A549 (cell line): Measurements from ENCODE around the gene STPG2. TPM values are rescaled to one million over a fixed set of nuclear protein-coding genes. Genes with fewer than 3 reads are reported as not detected.

Experiments used
- ATAC-seq, 2 experiments: fragments of 200-7000 bp in 1 of 2; fragments of >200 bp in 1 of 2; cut with Nextera tagmentation in 1 of 2; cut with Tn5 transposase in 1 of 2; 3 replicates each; pipeline versions ENCODE4 v1.8.0 to v1.9.1; 2018 to 2020; ENCODE audit warnings: mild to moderate bottlenecking in 1 of 2, moderate library complexity in 1 of 2
- CTCF ChIA-PET: fragments of 300-600 bp; sonication (Branson Sonifier 250); formaldehyde crosslinking; extraction: SDS; loops from one replicate; lab custom pipeline; 2021; ENCODE audit warnings: antibody characterized with exemption, inconsistent platforms; lab: Yijun Ruan, JAX
- POLR2A ChIA-PET: fragments of 350-600 bp; formaldehyde crosslinking; extraction: SDS; loops from one replicate; lab custom pipeline; 2021; ENCODE audit warnings: antibody characterized with exemption, inconsistent platforms; lab: Yijun Ruan, JAX
- DNase-seq, 2 experiments: peaks; one replicate each; pipeline versions ENCODE4 v3.0.0 to v3.0.0-alpha.2; 2011 to 2016; ENCODE audit warnings: low read depth in 1 of 2, low spot score in 1 of 2
- FAIRE-seq: peaks from 2 replicates; lab custom pipeline; 2011; peaks lifted over from hg19 to GRCh38; lab: Jason Lieb, UNC
- H3K27ac ChIP-seq, 2 experiments: fragments of >200 bp; sonication (Bioruptor Twin); formaldehyde crosslinking; 3 replicates each; pipeline ENCODE4 v1.5.1; 2016 to 2017
- H3K4me1 ChIP-seq: fragments of >200 bp; sonication (Bioruptor Twin); formaldehyde crosslinking; 3 replicates; pipeline ENCODE4 v1.6.1; 2016
- H3K4me2 ChIP-seq: fragments of >200 bp; sonication (Bioruptor Twin); formaldehyde crosslinking; 3 replicates; pipeline ENCODE4 v1.6.1; 2016
- H3K4me3 ChIP-seq: fragments of >200 bp; sonication (Bioruptor Twin); formaldehyde crosslinking; 3 replicates; pipeline ENCODE4 v1.5.1; 2016
- H3K9me3 ChIP-seq: fragments of >200 bp; sonication (Bioruptor Twin); formaldehyde crosslinking; 3 replicates; pipeline ENCODE4 v1.6.1; 2016
- CHD2 ChIP-seq: fragments of 150-350 bp; IDR thresholded peaks from 2 replicates; pipeline ENCODE4 v1.6.1; 2014; ENCODE audit warnings: low read length; ENCODE audit not compliant: partially characterized antibody
- ESRRA ChIP-seq: fragments of 150-350 bp; IDR thresholded peaks from 2 replicates; pipeline ENCODE4 v1.6.1; 2014; ENCODE audit warnings: mild to moderate bottlenecking, low read length, borderline replicate concordance
- FOSL2 ChIP-seq, 2 experiments: fragments of 450-650 bp in 1 of 2; fragments of >200 bp in 1 of 2; sonication (Bioruptor Twin) in 1 of 2; formaldehyde crosslinking; IDR thresholded peaks; 2 replicates each; pipeline versions ENCODE4 v1.5.0 to v1.6.1; 2016 to 2020; ENCODE audit warnings: mild to moderate bottlenecking in 1 of 2, moderate library complexity in 1 of 2
- GATA3 ChIP-seq: IDR thresholded peaks from 2 replicates; pipeline ENCODE4 v1.6.1; 2012; ENCODE audit warnings: borderline replicate concordance
- HDAC2 ChIP-seq: fragments of 200-600 bp; sonication (generic); IDR thresholded peaks from 2 replicates; pipeline ENCODE4 v1.6.1; 2016
- HOXB13 ChIP-seq: fragments of 250-450 bp; sonication (Bioruptor Pico); IDR thresholded peaks from 2 replicates; pipeline ENCODE4 v1.5.0; 2020; ENCODE audit warnings: low read depth, mild to moderate bottlenecking, moderate library complexity
- JUN ChIP-seq, 2 experiments: fragments of >200 bp; sonication (Bioruptor Twin); formaldehyde crosslinking; IDR thresholded peaks; 2 replicates in 1 of 2; 3 replicates in 1 of 2; pipeline ENCODE4 v1.6.1; 2016 to 2017
- MAFK ChIP-seq: fragments of 450-650 bp; IDR thresholded peaks from 2 replicates; pipeline ENCODE4 v1.6.1; 2014; ENCODE audit not compliant: partially characterized antibody
- NFE2L2 ChIP-seq: fragments of 150-350 bp; conservative IDR thresholded peaks from 2 replicates; pipeline ENCODE4 v1.6.1; 2014; ENCODE audit warnings: low read length
- PHF8 ChIP-seq: fragments of 200-600 bp; sonication (generic); IDR thresholded peaks from 2 replicates; pipeline ENCODE4 v1.6.1; 2016; ENCODE audit warnings: low read depth, mild to moderate bottlenecking, antibody characterized with exemption, moderate library complexity, borderline replicate concordance
- RNF2 ChIP-seq: fragments of 200-600 bp; sonication (generic); IDR thresholded peaks from 2 replicates; pipeline ENCODE4 v1.6.1; 2016; ENCODE audit warnings: low read depth, mild to moderate bottlenecking, antibody characterized with exemption, moderate library complexity, borderline replicate concordance
- ZC3H11A ChIP-seq: fragments of 450-650 bp; IDR thresholded peaks from 2 replicates; pipeline ENCODE4 v1.6.1; 2014; ENCODE audit warnings: antibody characterized with exemption, mild to moderate bottlenecking
- ZSCAN20 ChIP-seq: fragments of 250-450 bp; sonication (Bioruptor Pico); IDR thresholded peaks from 2 replicates; pipeline ENCODE4 v1.8.0; 2022; ENCODE audit warnings: mild to moderate bottlenecking, moderate library complexity
- WGBS: methylation state at CpG from one replicate; pipeline ENCODE4 v1.1.6; 2017; ENCODE audit errors: missing lambda C conversion rate; 5-methylcytosine and 5-hydroxymethylcytosine counted together
- polyA plus RNA-seq, 4 experiments: library from polyadenylated mRNA; depleted of rRNA in 3 of 4; stranded (reverse); fragments of >200 nt; fragmentation: RNase III in 1 of 4; extraction: RNeasy Plus Mini Kit Qiagen cat#74134 plus additional on column Dnase treatment in 1 of 4; gene quantifications; 2 replicates in 3 of 4; 3 replicates in 1 of 4; pipeline ENCODE4 v1.2.3, GENCODE V29; 2011 to 2017
- TF ChIP-seq, protein P1 (sequence below): fragments of >200 bp; sonication (Bioruptor Twin); formaldehyde crosslinking; IDR thresholded peaks from 3 replicates; pipeline ENCODE4 v1.6.1; 2016
- TF ChIP-seq, protein P2 (sequence below): fragments of 450-650 bp; IDR thresholded peaks from 2 replicates; pipeline ENCODE4 v1.6.1; 2014; ENCODE audit warnings: antibody characterized with exemption
- TF ChIP-seq, protein P3 (sequence below): fragments of 150-350 bp; IDR thresholded peaks from 2 replicates; pipeline ENCODE4 v1.6.1; 2014; ENCODE audit warnings: low read depth, mild to moderate bottlenecking, low read length
- TF ChIP-seq, protein P4 (sequence below): IDR thresholded peaks from 2 replicates; pipeline ENCODE4 v1.6.1; 2012
- TF ChIP-seq, protein P5 (sequence below): fragments of 250-450 bp; sonication (Bioruptor Pico); IDR thresholded peaks from 2 replicates; pipeline ENCODE4 v1.5.0; 2020; ENCODE audit warnings: low read depth, mild to moderate bottlenecking, moderate library complexity
- TF ChIP-seq, protein P6 (sequence below): IDR thresholded peaks from 2 replicates; pipeline ENCODE4 v1.6.1; 2012; ENCODE audit warnings: low read depth, borderline replicate concordance

Gene STPG2
- polyA plus RNA-seq, 2 of the 4 experiments (the other 2 are of a cell fraction), result 0.05 TPM; not detected in 1

DNA sequence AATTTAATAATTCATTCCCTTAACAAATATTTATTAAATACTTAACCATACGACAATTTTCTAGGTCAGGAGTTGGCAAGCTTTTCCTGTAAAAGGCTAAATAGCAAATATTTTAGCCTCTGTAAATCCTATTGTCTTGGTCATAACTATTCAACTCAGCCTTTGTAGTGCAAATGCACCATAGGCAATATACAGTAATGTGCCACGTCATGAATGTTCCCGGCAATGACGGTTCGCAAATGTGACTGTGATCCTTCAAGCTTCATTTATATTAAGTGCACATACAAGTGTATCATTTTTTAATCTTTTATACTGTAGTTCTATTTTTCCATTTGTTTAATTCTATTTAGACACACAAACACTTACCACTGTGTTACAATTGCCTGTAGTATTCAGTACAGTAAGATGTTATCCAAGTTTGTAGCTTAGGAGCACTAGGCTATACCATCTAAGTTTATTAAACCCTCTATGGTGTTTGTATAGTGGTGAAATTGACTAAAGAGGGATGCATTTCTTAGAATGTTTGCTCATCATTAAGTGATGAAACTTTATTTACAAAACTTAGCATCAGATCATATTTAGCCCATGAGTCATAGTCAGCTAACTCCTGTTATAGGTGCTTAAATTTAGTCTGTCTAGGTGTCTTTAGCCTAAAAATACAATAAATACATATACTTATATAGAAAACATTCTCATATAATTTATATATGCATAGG lies 553.6 kb downstream of the STPG2 start:
- CTCF ChIA-PET, result no interaction called here
- Histone ChIP-seq H3K4me1 (peaks cover 3% of the 10 kb centered on the region; the same call in 1 of the 3 replicates), H3K9me3 (no peaks in the 10 kb centered on the region), H3K4me3 (no peak overlapping the region), H3K4me2 (0 out of 3 replicates have a peak overlapping the region, but pooled peaks have one; percentile 30), H3K27ac (no peak overlapping the region)
- peak in 1 of 2 experiments; percentile 4 for DNase-seq
- TF ChIP-seq, protein P1, sequence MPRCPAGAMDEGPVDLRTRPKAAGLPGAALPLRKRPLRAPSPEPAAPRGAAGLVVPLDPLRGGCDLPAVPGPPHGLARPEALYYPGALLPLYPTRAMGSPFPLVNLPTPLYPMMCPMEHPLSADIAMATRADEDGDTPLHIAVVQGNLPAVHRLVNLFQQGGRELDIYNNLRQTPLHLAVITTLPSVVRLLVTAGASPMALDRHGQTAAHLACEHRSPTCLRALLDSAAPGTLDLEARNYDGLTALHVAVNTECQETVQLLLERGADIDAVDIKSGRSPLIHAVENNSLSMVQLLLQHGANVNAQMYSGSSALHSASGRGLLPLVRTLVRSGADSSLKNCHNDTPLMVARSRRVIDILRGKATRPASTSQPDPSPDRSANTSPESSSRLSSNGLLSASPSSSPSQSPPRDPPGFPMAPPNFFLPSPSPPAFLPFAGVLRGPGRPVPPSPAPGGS, result no peak
- TF ChIP-seq, protein P2, sequence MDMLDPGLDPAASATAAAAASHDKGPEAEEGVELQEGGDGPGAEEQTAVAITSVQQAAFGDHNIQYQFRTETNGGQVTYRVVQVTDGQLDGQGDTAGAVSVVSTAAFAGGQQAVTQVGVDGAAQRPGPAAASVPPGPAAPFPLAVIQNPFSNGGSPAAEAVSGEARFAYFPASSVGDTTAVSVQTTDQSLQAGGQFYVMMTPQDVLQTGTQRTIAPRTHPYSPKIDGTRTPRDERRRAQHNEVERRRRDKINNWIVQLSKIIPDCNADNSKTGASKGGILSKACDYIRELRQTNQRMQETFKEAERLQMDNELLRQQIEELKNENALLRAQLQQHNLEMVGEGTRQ, result no peak
- TF ChIP-seq, protein P3, sequence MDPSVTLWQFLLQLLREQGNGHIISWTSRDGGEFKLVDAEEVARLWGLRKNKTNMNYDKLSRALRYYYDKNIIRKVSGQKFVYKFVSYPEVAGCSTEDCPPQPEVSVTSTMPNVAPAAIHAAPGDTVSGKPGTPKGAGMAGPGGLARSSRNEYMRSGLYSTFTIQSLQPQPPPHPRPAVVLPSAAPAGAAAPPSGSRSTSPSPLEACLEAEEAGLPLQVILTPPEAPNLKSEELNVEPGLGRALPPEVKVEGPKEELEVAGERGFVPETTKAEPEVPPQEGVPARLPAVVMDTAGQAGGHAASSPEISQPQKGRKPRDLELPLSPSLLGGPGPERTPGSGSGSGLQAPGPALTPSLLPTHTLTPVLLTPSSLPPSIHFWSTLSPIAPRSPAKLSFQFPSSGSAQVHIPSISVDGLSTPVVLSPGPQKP, result no peak
- TF ChIP-seq CHD2 (no peak), NFE2L2 (no peak), JUN (IDR thresholded peaks at IDR 0.05) (no peak), FOSL2 (IDR thresholded peaks at IDR 0.05) (no peak), FOSL2 (CRISPR knock-in tag; IDR thresholded peaks at IDR 0.05) (0 out of 2 replicates have a peak, but pooled peaks have one; percentile 17)
- TF ChIP-seq, protein P4, sequence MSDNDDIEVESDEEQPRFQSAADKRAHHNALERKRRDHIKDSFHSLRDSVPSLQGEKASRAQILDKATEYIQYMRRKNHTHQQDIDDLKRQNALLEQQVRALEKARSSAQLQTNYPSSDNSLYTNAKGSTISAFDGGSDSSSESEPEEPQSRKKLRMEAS, result no peak
- POLR2A ChIA-PET, result no interaction called here
- 72% methylated on average over 5 of the region's 5 CpGs for WGBS
- ATAC-seq, result no peak
- no peak for FAIRE-seq

DNA sequence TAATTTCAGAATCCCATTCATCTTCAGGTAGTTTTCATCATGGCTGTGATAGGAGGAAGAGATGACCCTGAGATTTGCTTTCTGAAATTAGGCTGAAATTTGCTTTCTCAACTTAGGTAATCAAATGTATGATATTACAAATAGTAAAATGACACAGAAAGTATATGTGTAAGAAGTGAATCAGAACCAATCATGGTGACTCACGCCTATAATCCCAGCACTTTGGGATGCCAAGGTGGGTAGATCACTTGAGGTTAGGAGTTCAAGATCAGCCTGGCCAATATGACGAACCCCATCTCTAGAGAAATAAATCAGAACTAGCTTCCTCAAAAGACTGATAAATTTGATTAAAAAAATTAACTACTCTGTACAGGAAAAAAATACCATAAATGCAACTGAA lies 555.4 kb downstream of the STPG2 start:
- ChIA-PET POLR2A (no interaction called here), CTCF (no interaction called here)
- H3K9me3 ChIP-seq, result no peaks in the 10 kb centered on the region
- DNase-seq, result peak in 1 of 2 experiments; percentile 1
- 39% methylated on average over 2 of the region's 2 CpGs for WGBS
- no peak overlapping the region for H3K4me3 ChIP-seq
- FAIRE-seq, result no peak
- H3K4me1 ChIP-seq, result peaks cover 3% of the 10 kb centered on the region; the same call in 1 of the 3 replicates
- ATAC-seq, result no peak
- no peak overlapping the region for H3K4me2 ChIP-seq
- no peak for TF ChIP-seq HDAC2
- TF ChIP-seq PHF8, result no peak
- TF ChIP-seq, protein P5, sequence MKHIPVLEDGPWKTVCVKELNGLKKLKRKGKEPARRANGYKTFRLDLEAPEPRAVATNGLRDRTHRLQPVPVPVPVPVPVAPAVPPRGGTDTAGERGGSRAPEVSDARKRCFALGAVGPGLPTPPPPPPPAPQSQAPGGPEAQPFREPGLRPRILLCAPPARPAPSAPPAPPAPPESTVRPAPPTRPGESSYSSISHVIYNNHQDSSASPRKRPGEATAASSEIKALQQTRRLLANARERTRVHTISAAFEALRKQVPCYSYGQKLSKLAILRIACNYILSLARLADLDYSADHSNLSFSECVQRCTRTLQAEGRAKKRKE (CRISPR knock-in tag), result no peak
- TF ChIP-seq MAFK, result no peak
- TF ChIP-seq HOXB13, result no peak
- TF ChIP-seq JUN (IDR thresholded peaks at IDR 0.05), result no peak
- no peak for TF ChIP-seq RNF2
- no peak for TF ChIP-seq FOSL2 (IDR thresholded peaks at IDR 0.05)
- peak; percentile 29; the same call in 1 of the 2 replicates for TF ChIP-seq FOSL2 (CRISPR knock-in tag; IDR thresholded peaks at IDR 0.05)
- H3K27ac ChIP-seq, result no peak overlapping the region

DNA sequence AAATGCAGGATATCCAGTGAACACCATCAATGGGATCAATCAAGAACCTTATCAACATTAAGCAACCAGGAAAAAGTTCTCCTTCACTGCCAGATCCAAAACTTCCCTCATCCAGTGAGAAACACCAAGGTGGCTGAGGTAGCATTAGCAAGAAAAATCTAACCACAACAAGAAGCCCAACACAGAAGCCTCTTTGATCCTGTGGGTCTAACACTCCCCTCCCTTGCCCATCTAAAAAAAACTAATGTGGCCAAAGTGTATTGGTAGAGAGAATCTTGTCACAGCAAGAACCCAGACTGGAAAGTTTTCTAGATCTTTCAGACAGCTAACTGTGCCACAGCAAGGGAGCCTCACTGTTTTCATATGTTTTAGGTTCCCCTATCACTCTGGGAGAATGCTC lies 558.0 kb downstream of the STPG2 start:
- no peaks in the 10 kb centered on the region for H3K9me3 ChIP-seq
- ChIA-PET CTCF (no interaction called here), POLR2A (no interaction called here)
- no peak for DNase-seq
- H3K27ac ChIP-seq, result no peak overlapping the region
- H3K4me3 ChIP-seq, result no peak overlapping the region
- ATAC-seq, result no peak
- FAIRE-seq, result no peak
- peaks cover 3% of the 10 kb centered on the region; the same call in 1 of the 3 replicates for H3K4me1 ChIP-seq
- TF ChIP-seq, protein P5 (CRISPR knock-in tag), result no peak
- no peak for TF ChIP-seq ESRRA
- no peak for TF ChIP-seq GATA3
- no peak for TF ChIP-seq ZC3H11A
- TF ChIP-seq, protein P6, sequence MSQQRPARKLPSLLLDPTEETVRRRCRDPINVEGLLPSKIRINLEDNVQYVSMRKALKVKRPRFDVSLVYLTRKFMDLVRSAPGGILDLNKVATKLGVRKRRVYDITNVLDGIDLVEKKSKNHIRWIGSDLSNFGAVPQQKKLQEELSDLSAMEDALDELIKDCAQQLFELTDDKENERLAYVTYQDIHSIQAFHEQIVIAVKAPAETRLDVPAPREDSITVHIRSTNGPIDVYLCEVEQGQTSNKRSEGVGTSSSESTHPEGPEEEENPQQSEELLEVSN, result no peak
- no peak for TF ChIP-seq ZSCAN20 (CRISPR knock-in tag)
- TF ChIP-seq NFE2L2, result no peak
- no peak for TF ChIP-seq RNF2
- TF ChIP-seq, protein P4, result no peak
- TF ChIP-seq HDAC2, result no peak
- H3K4me2 ChIP-seq, result no peak overlapping the region
